Fibroblast of pulmonary artery (primary cell): Measurements from ENCODE around the gene MRPS18A.

ENCODE experiments used
- DNase-seq: peaks from one replicate; pipeline ENCODE4 v3.0.0-alpha.2; 2010; ENCODE audit warnings: low read depth
- H3K4me3 ChIP-seq: replicated peaks from 2 replicates; pipeline ENCODE4 v1.5.1; 2011; ENCODE audit warnings: low read depth, mild to moderate bottlenecking, control low read depth, low read length, moderate library complexity
- CTCF ChIP-seq: IDR thresholded peaks from 2 replicates; pipeline ENCODE4 v1.5.1; 2011; ENCODE audit warnings: mild to moderate bottlenecking, control low read depth, low read length, inconsistent platforms; ENCODE audit errors: missing control alignments

The MRPS18A gene

GRCh38 chr6:43687437-43688347 is at the start of gene MRPS18A:
TSS of gene MRPS18A (minus strand) at chr6:43687791. CDS start at chr6:43687779, 12 bp downstream.
- DNase-seq, result peak; percentile 66
- no peak for TF ChIP-seq CTCF
- peak within 1 kb of the TSS; percentile 94 for H3K4me3 ChIP-seq

- no peak for TF ChIP-seq CTCF
- DNase-seq, result no peak
- H3K4me3 ChIP-seq, result no peak overlapping the region
Observed at GRCh38 chr6:43736844-43737243, 49.3 kb upstream of the MRPS18A start.

GRCh38 chr6:43736211-43736786 is 48.7 kb upstream of the MRPS18A start:
- H3K4me3 ChIP-seq, result no peak overlapping the region
- no peak for DNase-seq
- no peak for TF ChIP-seq CTCF

- DNase-seq, result no peak
- TF ChIP-seq CTCF, result no peak
- H3K4me3 ChIP-seq, result no peak overlapping the region
Observed at GRCh38 chr6:43735642-43736199, 48.1 kb upstream of the MRPS18A start.

GRCh38 chr6:43734294-43734665 is 46.7 kb upstream of the MRPS18A start:
- no peak for DNase-seq
- no peak for TF ChIP-seq CTCF
- no peak overlapping the region for H3K4me3 ChIP-seq

- no peak for DNase-seq
- no peak overlapping the region for H3K4me3 ChIP-seq
- TF ChIP-seq CTCF, result no peak
Observed at GRCh38 chr6:43733471-43734293, 46.1 kb upstream of the MRPS18A start.
